ENCODE results near the gene WSCD2.
"Not testable (repeated sequence)": the region's sequence is repeated elsewhere in the genome, so short reads cannot be mapped to it uniquely, and the experiment has no call there.

Gene WSCD2

DNA sequence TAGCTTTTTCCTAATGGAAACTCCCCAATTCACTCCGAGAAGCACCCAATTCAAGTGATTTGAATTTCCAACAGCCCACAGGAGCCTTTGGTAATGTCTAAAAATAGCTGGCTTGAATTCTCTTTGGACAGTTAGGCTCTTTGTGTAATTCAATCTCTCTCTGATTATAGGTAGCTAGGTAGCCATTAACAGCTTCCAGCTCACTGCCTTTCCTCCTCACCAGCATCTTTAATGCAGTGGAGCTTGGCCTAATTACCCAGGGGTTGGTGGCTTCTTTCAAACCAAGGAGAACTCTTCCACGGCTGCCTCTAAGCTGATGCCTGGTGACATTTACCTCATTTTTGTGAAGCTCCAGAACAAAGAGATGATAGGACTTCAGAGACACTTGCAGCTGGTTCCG is 86.4 kb downstream of the WSCD2 start:
- no peak overlapping the region for H3K9ac ChIP-seq (ENCODE audit: low read depth, low read length)
- no peaks in the 10 kb centered on the region for H3K27me3 ChIP-seq (ENCODE audit: insufficient read depth, low read length)
- no peaks in the 10 kb centered on the region for H3K9me3 ChIP-seq (ENCODE audit: insufficient read depth, low read depth, low read length)
- no peak overlapping the region for H3K4me3 ChIP-seq (ENCODE audit: low read length)
- H3K36me3 ChIP-seq (ENCODE audit: insufficient read depth, low read length) = no peaks in the 10 kb centered on the region
- peaks cover 7% of the 10 kb centered on the region; the same call in 1 of the 2 replicates for H3K4me1 ChIP-seq (ENCODE audit: insufficient read depth, low read length)
- no peak overlapping the region for H3K27ac ChIP-seq (ENCODE audit: low read depth, low read length)
- WGBS = 76% methylated on average over 3 of the region's 3 CpGs

DNA sequence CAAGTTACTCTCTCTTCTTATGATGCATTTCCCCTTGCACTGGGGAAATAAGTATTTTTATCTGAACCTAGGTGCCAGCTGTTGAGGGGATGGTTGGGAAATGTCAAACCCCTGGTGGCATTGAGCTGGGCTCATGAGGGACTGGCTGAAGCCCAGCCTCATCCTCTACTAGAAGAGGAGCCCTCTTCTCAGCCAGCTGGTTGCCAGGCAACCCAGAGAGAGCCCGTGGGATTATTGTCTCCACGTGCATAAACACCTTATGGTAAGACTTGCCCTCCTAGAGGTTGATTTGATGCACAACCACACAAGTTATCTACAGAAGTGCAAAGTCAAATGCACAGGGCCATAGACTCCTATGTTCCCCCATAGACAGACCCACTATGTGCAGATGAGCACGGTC is 89.8 kb downstream of the WSCD2 start:
- no peak overlapping the region for H3K9ac ChIP-seq (ENCODE audit: low read depth, low read length)
- H3K27me3 ChIP-seq (ENCODE audit: insufficient read depth, low read length) = no peaks in the 10 kb centered on the region
- no peaks in the 10 kb centered on the region for H3K9me3 ChIP-seq (ENCODE audit: insufficient read depth, low read depth, low read length)
- H3K4me3 ChIP-seq (ENCODE audit: low read length) = no peak overlapping the region
- no peak overlapping the region for H3K27ac ChIP-seq (ENCODE audit: low read depth, low read length)
- no peaks in the 10 kb centered on the region for H3K36me3 ChIP-seq (ENCODE audit: insufficient read depth, low read length)
- WGBS = 89% methylated on average over 3 of the region's 3 CpGs
- H3K4me1 ChIP-seq (ENCODE audit: insufficient read depth, low read length) = no peaks in the 10 kb centered on the region; the same call in 1 of the 2 replicates

DNA sequence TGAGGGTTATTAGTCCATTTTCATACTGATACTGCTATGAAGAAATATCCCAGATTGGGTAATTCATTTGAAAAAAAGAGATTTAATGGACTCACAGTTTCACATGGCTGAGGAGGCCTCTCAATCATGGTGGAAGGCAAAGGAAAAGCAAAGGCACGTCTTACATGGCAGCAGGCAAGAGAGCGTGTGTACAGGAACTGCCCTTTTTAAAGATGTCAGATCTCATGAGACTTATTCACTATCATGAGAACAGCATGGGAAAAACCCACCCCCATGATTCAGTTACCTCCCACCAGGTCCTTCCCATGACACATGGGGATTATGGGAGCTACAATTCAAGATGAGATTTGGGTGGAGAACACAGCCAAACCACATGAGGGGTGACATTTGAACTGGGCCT is 96.0 kb downstream of the WSCD2 start:
- not testable (repeated sequence) for H3K9ac ChIP-seq (ENCODE audit: low read depth, low read length); H3K9me3 ChIP-seq (ENCODE audit: insufficient read depth, low read depth, low read length); H3K27ac ChIP-seq (ENCODE audit: low read depth, low read length); H3K4me3 ChIP-seq (ENCODE audit: low read length); H3K27me3 ChIP-seq (ENCODE audit: insufficient read depth, low read length); H3K4me1 ChIP-seq (ENCODE audit: insufficient read depth, low read length); H3K36me3 ChIP-seq (ENCODE audit: insufficient read depth, low read length)
- WGBS = 49% methylated on average over 2 of the region's 2 CpGs

DNA sequence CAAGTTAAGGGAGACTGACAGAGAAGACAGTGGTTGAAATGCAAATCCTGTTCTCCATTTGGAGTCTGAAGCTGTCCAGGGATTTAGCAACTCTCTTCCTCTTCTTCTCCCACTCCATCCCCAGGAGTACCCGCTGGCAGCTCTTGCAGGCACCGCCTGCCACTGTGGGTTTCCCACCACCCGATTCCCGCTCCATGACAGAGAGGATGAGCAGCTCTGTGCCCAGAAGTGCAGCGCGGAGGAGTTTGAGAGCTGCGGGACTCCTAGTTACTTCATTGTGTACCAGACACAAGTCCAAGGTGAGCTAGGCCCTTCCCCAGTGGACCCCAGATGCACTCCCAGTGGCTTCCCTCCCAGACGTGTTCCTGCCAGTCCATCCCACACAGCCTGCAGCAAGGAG is 97.8 kb downstream of the WSCD2 start:
- 91% methylated on average over 8 of the region's 8 CpGs for WGBS
- no peak overlapping the region for H3K27ac ChIP-seq (ENCODE audit: low read depth, low read length)
- H3K4me3 ChIP-seq (ENCODE audit: low read length) = no peak overlapping the region
- H3K4me1 ChIP-seq (ENCODE audit: insufficient read depth, low read length) = no peaks in the 10 kb centered on the region; the same call in 1 of the 2 replicates
- no peaks in the 10 kb centered on the region for H3K27me3 ChIP-seq (ENCODE audit: insufficient read depth, low read length)
- no peak overlapping the region for H3K9ac ChIP-seq (ENCODE audit: low read depth, low read length)
- H3K9me3 ChIP-seq (ENCODE audit: insufficient read depth, low read depth, low read length) = no peaks in the 10 kb centered on the region
- H3K36me3 ChIP-seq (ENCODE audit: insufficient read depth, low read length) = no peaks in the 10 kb centered on the region

DNA sequence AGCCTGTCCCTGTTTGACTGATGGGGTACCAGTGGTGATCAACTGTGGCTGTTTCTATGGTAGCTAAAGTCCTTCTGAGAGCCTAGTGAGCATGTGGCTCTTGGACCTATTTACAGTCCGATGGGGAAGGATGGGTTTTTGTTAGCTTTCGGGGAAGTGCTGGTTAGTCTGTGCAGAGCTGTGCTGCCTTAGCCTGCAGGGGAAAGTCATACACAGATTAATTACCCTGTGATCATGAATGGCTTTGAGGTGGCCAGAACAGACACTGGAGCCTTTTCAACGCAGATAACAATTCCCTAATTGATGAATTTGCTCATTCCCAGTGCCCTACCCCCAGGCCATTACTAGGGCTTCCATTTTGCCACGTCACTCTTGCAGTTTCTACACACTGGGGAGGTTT is 99.7 kb downstream of the WSCD2 start:
- 88% methylated on average over 4 of the region's 4 CpGs for WGBS
- Histone ChIP-seq H3K4me3 (ENCODE audit: low read length) (no peak overlapping the region), H3K9me3 (ENCODE audit: insufficient read depth, low read depth, low read length) (no peaks in the 10 kb centered on the region), H3K36me3 (ENCODE audit: insufficient read depth, low read length) (no peaks in the 10 kb centered on the region), H3K9ac (ENCODE audit: low read depth, low read length) (no peak overlapping the region), H3K4me1 (ENCODE audit: insufficient read depth, low read length) (no peaks in the 10 kb centered on the region; the same call in 1 of the 2 replicates), H3K27ac (ENCODE audit: low read depth, low read length) (no peak overlapping the region), H3K27me3 (ENCODE audit: insufficient read depth, low read length) (no peaks in the 10 kb centered on the region)

DNA sequence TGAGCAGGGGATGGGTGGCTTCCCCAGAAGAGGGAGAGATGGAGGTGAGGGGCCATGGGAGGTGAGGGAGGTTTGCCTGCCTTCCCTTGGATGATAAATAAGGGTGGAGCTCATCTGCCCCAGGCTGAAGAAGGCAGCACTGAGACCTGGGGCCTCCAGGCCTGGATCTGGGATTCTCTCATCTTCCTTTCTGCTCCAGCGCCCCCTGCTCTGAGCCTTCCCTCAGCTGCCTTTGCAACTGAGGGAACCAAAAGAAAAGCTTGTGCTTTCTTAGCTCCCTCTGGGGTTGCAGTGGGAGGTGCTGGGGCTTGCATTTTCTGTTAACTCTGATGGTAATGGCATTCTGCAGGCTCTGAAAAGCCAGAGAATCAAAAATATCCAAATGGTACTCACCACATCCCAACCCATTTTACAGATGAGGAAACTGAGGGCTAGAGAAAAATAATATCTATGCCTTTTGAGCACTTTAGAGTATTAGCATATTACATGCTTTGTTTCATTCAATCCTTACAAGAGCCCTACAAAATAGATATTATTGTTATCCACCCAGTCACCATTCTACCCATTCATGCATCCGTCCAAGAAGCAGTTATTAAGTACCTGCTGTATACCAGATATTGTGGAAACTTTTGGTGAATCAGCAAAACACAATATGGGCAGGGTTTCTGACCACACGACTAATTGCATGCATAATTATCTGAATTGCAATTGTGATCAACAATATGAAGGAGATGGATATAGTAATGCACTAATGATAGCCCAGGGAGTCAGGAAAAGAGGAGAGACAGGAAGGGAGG is 102.2 kb downstream of the WSCD2 start:
- peaks cover 18% of the 10 kb centered on the region for H3K4me1 ChIP-seq (ENCODE audit: insufficient read depth, low read length)
- H3K9me3 ChIP-seq (ENCODE audit: insufficient read depth, low read depth, low read length) = no peaks in the 10 kb centered on the region
- no peak overlapping the region for H3K27ac ChIP-seq (ENCODE audit: low read depth, low read length)
- H3K4me3 ChIP-seq (ENCODE audit: low read length) = no peak overlapping the region
- 49% methylated on average over 3 of the region's 3 CpGs for WGBS
- H3K9ac ChIP-seq (ENCODE audit: low read depth, low read length) = no peak overlapping the region
- no peaks in the 10 kb centered on the region for H3K36me3 ChIP-seq (ENCODE audit: insufficient read depth, low read length)
- H3K27me3 ChIP-seq (ENCODE audit: insufficient read depth, low read length) = no peaks in the 10 kb centered on the region

DNA sequence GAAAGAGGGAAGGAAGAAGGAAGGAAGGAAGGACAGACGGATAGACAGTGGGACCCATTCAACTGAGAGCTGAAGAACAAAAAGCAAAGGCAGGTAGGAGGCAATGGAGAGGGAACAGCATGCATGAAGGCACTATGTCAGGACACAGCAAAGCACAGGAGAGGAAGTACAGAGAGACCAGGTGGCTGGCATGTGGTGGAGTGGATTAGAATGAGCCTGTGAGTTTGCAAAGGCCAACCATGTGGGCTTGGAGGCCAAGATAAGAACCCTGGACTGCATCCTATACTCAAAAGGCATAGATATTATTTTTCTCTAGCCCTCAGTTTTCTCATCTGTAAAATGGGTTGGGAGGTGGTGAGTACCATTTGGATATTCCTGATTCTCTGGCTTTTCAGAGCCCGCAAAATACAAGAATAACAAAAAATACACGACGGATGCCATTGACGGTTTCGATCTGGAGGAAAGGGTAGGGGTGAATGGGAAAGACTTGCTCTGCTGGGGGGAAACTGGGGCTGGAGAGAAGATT is 102.9 kb downstream of the WSCD2 start:
- 96% methylated on average over 6 of the region's 6 CpGs for WGBS
- no peaks in the 10 kb centered on the region for H3K27me3 ChIP-seq (ENCODE audit: insufficient read depth, low read length)

DNA sequence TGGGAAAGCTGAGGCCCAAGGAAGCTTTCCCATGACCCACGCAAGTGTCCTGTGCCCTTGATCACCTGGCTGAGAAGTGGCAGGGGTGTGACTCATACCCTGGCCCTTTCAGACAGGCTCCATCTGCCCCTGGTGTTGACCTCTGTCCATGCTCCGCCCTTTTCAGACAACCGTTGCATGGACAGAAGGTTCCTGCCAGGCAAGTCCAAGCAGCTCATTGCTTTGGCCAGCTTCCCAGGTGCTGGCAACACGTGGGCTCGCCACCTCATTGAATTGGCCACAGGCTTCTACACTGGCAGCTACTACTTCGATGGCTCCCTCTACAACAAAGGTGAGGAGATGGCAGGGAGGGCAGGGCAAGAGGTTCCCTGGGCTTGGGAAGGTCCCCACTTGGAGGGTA is 103.5 kb downstream of the WSCD2 start:
- Histone ChIP-seq H3K4me3 (ENCODE audit: low read length) (no peak overlapping the region), H3K36me3 (ENCODE audit: insufficient read depth, low read length) (no peaks in the 10 kb centered on the region), H3K27ac (ENCODE audit: low read depth, low read length) (no peak overlapping the region), H3K9ac (ENCODE audit: low read depth, low read length) (no peak overlapping the region), H3K9me3 (ENCODE audit: insufficient read depth, low read depth, low read length) (no peaks in the 10 kb centered on the region), H3K27me3 (ENCODE audit: insufficient read depth, low read length) (no peaks in the 10 kb centered on the region), H3K4me1 (ENCODE audit: insufficient read depth, low read length) (peaks cover 21% of the 10 kb centered on the region)
- 95% methylated on average over 6 of the region's 6 CpGs for WGBS

More for the DNA sequence above, 102.9 kb downstream of the WSCD2 start:
- Histone ChIP-seq H3K27ac (ENCODE audit: low read depth, low read length) (no peak overlapping the region), H3K9me3 (ENCODE audit: insufficient read depth, low read depth, low read length) (no peaks in the 10 kb centered on the region), H3K4me3 (ENCODE audit: low read length) (no peak overlapping the region), H3K9ac (ENCODE audit: low read depth, low read length) (no peak overlapping the region), H3K4me1 (ENCODE audit: insufficient read depth, low read length) (peaks cover 21% of the 10 kb centered on the region), H3K36me3 (ENCODE audit: insufficient read depth, low read length) (no peaks in the 10 kb centered on the region)

DNA sequence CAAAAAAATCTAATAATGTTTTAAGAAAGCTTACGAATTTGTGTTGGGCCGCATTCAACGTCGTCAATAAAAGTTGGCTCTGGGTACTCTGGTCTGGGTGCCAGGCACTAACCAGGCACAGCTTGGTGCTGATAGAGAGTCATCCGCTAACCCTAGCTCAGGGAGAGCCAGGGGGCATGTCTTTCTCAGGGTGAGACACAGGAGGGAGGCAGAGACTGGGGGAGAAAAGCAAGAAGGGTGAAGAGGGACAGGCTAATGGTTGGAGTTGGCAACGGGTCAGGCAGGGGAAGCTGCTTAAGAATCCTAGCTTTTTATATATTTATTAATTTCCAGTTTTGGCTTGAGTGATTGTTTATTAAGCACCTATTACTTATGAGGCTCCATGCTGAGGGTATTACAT is 105.1 kb downstream of the WSCD2 start:
- Histone ChIP-seq H3K36me3 (ENCODE audit: insufficient read depth, low read length) (no peaks in the 10 kb centered on the region), H3K27ac (ENCODE audit: low read depth, low read length) (no peak overlapping the region), H3K9ac (ENCODE audit: low read depth, low read length) (no peak overlapping the region), H3K9me3 (ENCODE audit: insufficient read depth, low read depth, low read length) (no peaks in the 10 kb centered on the region), H3K4me3 (ENCODE audit: low read length) (no peak overlapping the region), H3K27me3 (ENCODE audit: insufficient read depth, low read length) (no peaks in the 10 kb centered on the region), H3K4me1 (ENCODE audit: insufficient read depth, low read length) (peaks cover 21% of the 10 kb centered on the region)
- WGBS = 92% methylated on average over 6 of the region's 6 CpGs

DNA sequence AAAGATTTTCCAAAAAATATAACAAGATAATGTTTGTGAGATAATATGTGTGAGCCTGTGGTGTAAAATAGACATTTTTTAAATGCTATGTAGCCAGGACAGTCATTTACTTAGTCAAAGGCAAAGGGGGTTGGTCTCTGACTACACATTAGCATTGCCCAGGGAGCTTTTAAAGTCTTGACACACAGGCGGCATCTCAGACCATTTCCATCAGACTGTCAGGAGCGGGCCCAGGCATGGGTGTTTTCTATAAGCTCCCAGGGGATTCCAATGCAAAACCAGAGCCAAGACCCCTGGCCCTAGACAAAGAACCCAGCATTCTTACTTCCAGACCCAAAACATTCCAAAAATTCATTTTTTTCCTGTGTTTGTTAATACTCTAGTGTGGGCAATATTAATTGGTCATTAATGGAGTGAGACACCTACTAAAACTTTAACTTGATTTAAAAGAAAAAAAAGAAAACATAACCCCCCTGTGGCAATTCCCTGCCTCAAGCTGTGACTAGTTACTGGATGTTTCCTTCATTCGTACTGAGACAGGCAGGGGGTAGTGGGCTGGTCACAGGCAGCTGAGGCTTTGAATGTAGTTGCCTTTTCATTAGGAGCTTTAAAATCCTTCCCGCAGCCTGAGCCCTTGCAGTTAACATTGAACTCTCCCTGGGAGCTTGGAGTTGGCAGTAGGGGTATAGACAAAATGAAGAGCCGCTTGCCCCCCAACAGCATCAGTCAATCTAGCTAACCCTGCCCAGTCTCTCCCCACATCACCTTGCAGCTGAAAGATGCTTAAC is 106.3 kb downstream of the WSCD2 start:
- WGBS = 7% methylated on average over 5 of the region's 5 CpGs
- Histone ChIP-seq H3K9ac (ENCODE audit: low read depth, low read length) (no peak overlapping the region), H3K27me3 (ENCODE audit: insufficient read depth, low read length) (no peaks in the 10 kb centered on the region)

DNA sequence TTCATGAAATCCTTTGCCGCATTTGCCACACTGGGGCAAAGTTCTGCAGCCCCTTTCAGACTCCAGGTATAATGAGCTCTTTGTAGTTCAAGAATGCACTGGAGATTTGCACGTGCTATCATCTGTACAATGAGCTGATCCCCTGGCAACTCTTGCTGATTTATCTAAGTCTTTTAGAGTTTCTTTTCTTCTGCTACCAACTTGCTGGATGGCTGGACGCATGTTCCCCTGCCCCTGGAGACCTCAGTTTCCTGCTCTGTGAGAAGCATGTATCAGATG is 106.8 kb downstream of the WSCD2 start:
- Histone ChIP-seq H3K4me3 (ENCODE audit: low read length) (no peak overlapping the region), H3K9ac (ENCODE audit: low read depth, low read length) (no peak overlapping the region), H3K27me3 (ENCODE audit: insufficient read depth, low read length) (no peaks in the 10 kb centered on the region), H3K36me3 (ENCODE audit: insufficient read depth, low read length) (no peaks in the 10 kb centered on the region), H3K9me3 (ENCODE audit: insufficient read depth, low read depth, low read length) (no peaks in the 10 kb centered on the region), H3K4me1 (ENCODE audit: insufficient read depth, low read length) (peaks cover 21% of the 10 kb centered on the region), H3K27ac (ENCODE audit: low read depth, low read length) (peak overlapping the region; percentile 73)
- WGBS = 36% methylated on average over 3 of the region's 3 CpGs

More for the DNA sequence above, 106.3 kb downstream of the WSCD2 start:
- Histone ChIP-seq H3K4me1 (ENCODE audit: insufficient read depth, low read length) (peaks cover 21% of the 10 kb centered on the region), H3K27ac (ENCODE audit: low read depth, low read length) (peak overlapping the region; percentile 78), H3K4me3 (ENCODE audit: low read length) (no peak overlapping the region), H3K9me3 (ENCODE audit: insufficient read depth, low read depth, low read length) (no peaks in the 10 kb centered on the region), H3K36me3 (ENCODE audit: insufficient read depth, low read length) (no peaks in the 10 kb centered on the region)

Measured in HUES64 (cell line).